GM21390 (cell line): ENCODE results near the gene SYNE3.

Experiments
- ATAC-seq: cut with Tn5 transposase; IDR thresholded peaks from one replicate; pipeline ENCODE4 v1.9.1; 2021; ENCODE audit not compliant: unreplicated experiment

Gene SYNE3

DNA sequence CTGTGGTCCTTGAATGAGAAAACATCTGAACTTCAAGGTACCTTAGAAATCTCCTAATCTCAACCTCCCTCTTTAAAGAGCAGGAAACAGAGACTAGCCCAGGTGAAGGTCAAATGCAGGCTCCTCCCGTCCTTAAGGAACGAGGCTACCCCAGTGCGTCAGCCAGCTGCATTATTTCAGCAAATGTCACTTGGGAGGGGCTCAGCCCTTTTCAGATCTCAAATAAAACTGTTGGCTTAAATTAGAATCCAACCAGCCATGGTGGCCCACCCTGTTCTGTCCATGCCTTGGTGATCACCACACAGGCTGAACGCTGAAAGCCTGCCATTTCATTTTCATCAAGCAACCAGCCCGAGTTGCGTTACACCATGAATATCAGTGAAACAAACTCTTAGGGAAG, 7.0 kb downstream of the SYNE3 start:
- no peak for ATAC-seq

DNA sequence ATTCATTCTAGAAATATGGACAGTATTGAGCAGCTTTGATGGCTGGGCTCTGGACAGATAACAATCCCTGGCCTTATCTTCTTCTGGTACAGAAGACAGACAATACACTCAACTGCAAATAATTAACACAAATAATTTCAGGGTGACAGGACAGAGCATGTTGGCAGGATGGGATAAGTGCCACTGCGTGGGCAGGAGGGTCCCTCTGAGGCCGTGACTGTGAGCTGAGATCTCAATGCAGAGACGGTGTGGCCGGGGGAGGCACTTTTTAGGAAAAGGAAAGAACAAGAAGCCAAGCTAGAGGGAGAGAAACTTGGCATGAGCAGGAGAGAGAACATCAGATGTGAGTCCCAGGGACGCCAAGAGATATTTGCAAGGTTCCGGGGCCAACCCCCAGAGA, 8.1 kb downstream of the SYNE3 start:
- ATAC-seq, result no peak

GRCh38 chr14:95507701-95508103, 8.7 kb downstream of the SYNE3 start:
- no peak for ATAC-seq

DNA sequence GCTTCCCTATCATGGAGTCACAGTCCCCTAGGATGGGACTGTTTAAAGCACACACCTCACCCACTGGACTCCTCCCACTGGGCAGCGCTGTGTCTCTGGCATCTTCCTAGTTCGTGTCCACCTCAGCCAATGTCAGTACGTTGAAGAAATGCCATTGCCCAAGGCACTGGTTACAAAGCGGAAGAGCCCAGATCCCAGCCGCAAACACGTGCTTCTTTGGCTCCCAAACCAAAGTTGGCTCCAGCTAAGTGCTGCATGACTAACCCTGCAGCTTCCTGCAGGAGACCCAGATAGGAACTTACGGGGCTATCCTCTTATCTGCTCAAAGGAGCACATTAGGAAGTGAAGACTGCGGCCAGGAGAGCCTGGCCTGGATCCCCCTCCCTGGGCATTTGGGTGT, 9.3 kb downstream of the SYNE3 start:
- ATAC-seq, result no peak

DNA sequence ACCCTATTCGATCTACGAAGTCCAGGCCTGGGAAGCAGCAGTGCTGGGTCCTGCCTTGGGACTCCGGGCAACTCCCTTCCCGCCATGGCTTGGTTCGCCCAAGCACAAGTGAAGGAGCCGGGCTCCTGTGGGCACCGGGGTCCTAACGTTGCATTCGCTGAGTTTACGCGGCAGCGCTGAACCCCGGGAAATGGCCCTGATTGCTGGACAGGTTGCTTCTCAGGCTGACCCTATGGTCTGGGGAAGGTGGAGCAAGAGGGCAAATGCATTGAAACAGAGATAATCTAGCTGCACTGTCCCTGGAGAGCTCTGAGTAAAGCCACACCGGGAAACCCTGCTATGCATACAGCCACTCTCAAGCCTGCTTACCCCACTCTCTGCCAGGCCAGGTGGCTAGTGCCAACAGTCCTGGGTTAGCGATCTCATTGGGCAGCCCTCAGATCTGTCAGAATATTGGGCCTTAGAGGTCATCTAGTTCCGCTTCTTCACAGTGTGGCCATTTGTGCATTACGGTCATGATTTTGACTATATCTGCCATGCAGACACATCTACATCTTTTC, 11.3 kb downstream of the SYNE3 start:
- no peak for ATAC-seq

- ATAC-seq, result peak; percentile 35
Measured at GRCh38 chr14:95504135-95505029, 12.1 kb downstream of the SYNE3 start.

DNA sequence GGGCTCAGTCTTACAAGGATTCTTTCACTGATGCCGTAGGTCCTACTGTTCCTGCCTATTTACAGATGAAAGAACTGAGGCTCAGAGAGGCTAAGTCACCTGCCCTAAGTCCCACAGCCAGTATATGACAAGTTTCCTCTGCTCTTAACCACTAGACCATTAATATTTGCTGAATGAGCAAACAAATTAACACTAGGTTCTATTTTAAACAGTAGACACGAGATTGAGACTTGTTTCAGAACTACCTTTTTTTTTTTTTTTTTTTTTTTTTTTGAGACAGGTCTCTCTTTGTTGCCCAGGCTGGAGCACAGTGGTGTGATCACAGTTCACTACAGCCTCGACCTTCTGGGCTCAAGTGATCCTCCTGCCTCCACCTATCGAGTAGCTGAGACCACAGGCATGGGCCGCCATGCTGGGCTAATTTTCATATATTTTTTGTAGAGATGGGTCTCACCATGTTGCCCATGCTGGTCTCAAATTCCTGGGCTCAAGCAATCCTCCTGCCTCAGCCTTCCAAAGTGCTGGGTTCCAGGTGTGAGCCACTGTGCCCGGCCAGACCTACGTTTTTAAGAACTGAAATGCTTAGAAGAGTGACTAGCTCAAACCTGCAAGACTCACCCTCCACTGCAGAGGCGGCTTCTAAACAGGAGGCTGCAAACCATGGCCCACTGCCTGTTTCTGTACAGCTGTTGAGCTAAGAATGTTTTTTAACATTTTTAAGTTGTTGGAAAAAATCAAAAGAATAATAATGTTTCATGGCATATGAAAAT, 12.9 kb downstream of the SYNE3 start:
- ATAC-seq, result peak; percentile 64

DNA sequence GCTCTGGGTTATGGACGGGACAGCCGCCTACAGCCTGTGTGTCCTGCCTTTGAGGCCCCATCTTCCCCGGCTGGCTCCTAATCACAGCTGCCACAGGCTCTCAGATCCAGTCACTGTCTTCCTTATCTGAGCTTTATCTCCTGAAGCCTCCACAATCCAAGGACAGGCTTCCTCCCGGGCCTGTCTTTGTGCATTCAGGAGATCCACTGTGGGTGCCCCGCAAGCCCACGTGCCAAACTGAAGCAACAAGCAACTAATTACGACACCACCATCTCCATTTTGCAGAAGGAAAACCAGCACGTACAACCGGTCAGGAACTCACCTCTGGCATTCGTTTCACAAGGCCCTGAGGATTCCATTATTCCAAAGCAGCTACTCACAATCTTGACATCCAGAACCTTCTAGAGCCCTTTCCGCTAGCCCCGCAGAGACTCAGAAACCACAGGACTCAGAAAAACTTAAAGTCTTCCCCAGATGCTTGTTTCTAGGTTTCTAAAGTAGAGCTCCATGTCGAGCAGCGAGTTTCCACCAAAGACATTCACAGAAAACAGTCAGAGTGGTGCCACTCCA, 14.0 kb downstream of the SYNE3 start:
- ATAC-seq, result no peak

GRCh38 chr14:95500772-95501401, 15.6 kb downstream of the SYNE3 start:
- ATAC-seq, result no peak

- no peak for ATAC-seq
Measured at GRCh38 chr14:95500201-95500681, 16.2 kb downstream of the SYNE3 start.

- no peak for ATAC-seq
Measured at GRCh38 chr14:95499354-95499750, 17.1 kb downstream of the SYNE3 start.

DNA sequence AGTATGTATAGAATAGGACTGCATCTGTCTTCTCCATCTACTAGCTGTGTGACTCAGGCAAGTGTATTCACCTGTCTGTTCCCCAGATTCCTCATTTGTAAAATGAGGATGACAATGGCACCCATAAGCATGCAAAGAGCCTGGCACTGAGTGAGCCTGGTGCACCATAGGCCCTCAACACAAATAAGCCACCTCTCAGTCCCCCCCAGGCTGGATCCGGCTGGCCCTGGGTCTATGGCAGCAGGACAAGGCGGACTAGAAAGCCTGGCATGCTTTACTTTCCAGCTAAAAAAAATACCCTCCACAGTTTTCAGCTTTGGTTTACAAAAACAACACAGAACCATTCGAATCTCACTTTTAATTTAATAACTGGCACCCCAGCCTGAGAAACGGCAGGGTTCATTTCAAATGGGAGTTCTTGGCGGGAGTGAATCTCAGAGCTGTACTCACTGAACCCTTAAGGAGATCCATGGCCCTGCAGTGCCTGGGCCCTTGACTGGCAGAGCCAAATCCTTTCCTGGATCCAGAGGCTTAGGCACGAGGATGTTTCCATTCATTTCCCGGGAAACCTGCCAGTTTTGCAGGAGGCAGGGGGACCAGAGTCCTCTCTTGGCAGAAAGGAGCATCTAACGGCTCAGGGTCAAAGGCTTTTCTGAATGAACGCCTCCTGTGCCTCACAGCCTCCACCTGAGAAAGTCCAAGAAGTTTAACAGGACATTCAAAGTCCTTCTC, 17.7 kb downstream of the SYNE3 start:
- ATAC-seq, result no peak

GRCh38 chr14:95497561-95498011, 18.9 kb downstream of the SYNE3 start:
- no peak for ATAC-seq

GRCh38 chr14:95496690-95497259, 19.7 kb downstream of the SYNE3 start:
- no peak for ATAC-seq

GRCh38 chr14:95496111-95496681, 20.3 kb downstream of the SYNE3 start:
- ATAC-seq, result peak; percentile 8

DNA sequence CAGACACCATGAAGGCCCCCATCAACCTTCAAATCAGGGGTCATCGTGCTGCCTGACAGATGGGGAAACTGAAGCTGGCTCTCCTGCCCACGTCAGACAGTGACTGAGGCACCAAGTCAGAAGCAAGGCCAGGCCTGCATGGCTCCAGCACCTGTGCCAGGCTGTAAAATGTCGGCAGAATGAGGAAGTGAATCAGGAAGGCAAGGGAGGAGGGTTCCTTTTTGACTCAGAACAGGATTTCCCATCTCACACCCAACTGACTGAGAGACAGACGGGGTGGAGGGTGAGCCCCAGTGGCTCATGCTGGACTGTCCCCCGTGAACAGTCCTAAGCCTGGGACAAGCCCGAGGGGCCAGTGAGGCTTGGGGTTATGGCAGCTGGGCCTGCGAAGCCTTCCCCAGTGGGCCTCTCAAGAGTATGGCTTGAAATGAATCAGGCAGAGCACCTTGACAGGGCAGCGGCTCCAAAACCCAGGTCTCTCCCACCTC, 20.9 kb downstream of the SYNE3 start:
- ATAC-seq, result peak; percentile 83

DNA sequence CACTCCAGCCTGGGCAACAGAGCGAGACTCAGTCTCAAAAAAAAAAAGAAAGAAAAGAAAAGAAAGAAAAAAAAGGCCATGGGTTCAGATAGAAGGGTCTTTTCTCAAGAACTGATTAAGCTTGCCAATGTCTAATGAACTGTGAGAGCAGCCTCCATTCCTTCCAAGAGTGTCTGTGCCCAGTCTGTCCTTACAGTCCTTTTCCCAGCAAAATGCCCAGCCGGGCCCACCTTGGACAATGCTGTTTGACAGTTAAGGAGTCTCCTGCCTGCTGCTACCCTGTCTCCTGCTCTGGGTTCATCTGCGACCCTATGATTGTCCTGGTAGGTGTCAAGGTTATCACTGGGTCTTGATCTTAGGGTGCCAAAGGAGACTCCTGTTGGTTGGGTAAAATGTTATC, 21.4 kb downstream of the SYNE3 start:
- ATAC-seq, result no peak

DNA sequence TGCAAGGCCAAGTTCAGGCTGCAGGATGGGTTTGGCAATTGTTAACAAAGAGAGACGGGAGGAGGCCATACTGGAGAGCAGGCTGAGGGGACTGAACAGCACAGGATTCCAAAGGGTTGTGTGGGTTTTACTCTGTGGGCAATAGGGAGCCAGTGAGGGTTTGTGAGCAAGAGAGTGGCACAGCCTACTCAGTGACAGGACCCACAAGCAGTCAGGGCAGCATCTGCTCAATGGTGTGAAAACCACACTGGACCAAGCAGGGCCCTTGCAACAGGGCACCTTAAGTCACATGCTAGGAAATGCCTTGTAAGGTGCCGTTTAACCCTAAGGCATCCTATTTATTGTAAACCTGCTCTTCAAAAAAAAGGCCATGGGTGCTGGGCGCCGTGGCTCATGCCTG, 22.0 kb downstream of the SYNE3 start:
- ATAC-seq, result no peak

DNA sequence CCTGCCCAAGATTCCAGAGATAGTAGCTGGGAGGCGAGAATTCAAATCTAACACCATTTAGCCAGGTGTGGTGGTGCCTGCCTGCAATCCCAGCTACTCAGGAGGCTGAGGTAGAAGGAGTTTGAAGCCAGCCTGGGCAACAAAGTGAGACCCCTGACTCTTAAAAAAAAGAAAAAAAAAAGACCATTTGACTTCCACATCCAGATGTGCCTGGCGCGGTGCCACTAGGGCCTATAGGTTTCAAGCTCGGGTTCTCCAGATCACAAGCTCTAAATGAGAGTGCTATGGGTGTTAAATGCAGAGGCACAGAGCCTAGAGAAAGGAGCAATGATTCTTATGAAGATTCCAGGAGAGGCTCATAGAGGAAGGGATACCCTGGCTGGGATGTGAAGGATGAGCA, 22.5 kb downstream of the SYNE3 start:
- ATAC-seq, result no peak
